ENCODE data around the gene WDR20. TPM values are rescaled to one million over a fixed set of nuclear protein-coding genes. Genes with fewer than 3 reads are reported as not detected.

WDR20 gene
- total and polyA plus RNA-seq, 2 of the 8 experiments (the other 6 are each of a cell fraction or from before 2014, with no cell fraction given) = 11.2 to 26.7 TPM

DNA sequence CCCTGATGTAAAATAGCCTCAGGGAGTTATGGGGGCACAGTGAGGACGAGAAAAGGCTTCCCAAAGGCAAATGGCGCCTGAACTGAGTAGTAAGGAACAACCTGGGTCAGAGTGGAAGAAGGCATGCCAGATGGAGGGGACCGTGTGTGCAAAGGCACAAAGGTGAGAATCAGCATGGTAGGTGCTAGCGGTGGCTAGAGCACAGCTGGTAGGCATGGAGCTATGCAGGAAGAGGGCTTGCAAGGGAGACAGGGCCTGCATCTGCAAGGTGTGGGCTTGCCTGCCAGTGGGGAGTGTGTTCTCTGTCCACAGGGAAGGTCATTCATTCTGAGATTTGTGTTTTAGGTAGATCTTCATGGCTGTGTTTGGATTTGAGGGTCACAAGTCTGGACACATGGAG, 34.3 kb upstream of the WDR20 start:
- Histone ChIP-seq H4K8ac (ENCODE audit: extremely low read depth, insufficient read depth, low read length) (no peak overlapping the region), H3K9ac (replicated peaks in 1 of 4; ENCODE audit: extremely low read depth in 1 of 4, low read depth in 3 of 4, low read length in 3 of 4) (no peak overlapping the region), H3K56ac (replicated peaks; ENCODE audit: insufficient read length, low read depth, low read length) (no peak overlapping the region), H3K23me2 (ENCODE audit: low read depth, low read length) (no peaks in the 10 kb centered on the region), H2BK15ac (ENCODE audit: low read length) (0 out of 2 replicates have a peak overlapping the region, but pooled peaks have one; percentile 8), H3K27ac (ENCODE audit: low read depth, low read length) (no peak overlapping the region), H4K20me1 (replicated peaks in 1 of 2; ENCODE audit: control insufficient read depth in 1 of 2, insufficient read depth in 2 of 2, low read length in 2 of 2) (no peaks in the 10 kb centered on the region), H2AFZ (ENCODE audit: low read length) (peak overlapping the region; percentile 13; the same call in 1 of the 2 replicates), H3K4me2 (ENCODE audit: insufficient read depth in 1 of 2, low read depth in 2 of 2, low read length in 2 of 2) (no peak overlapping the region), H3K9me3 (ENCODE audit: insufficient read depth in 2 of 2, low read depth in 1 of 2, low read length in 1 of 2) (peaks cover 0 to under 1% of the 10 kb centered on the region in 2 experiments; a peak in 1 of 4 replicates), H3K4ac (replicated peaks; ENCODE audit: insufficient read length, low read depth, low read length) (peak overlapping the region; percentile 84), H2BK20ac (ENCODE audit: low read length) (no peak overlapping the region), H3K18ac (ENCODE audit: extremely low read depth, low read length) (peak overlapping the region; percentile 24; the same call in 1 of the 2 replicates), H3K36me3 (ENCODE audit: control insufficient read depth in 2 of 4, insufficient read depth in 4 of 4, low read length in 3 of 4) (no peaks in the 10 kb centered on the region), H3K4me1 (replicated peaks in 1 of 4; ENCODE audit: control insufficient read depth in 3 of 4, insufficient read depth in 4 of 4, low read length in 3 of 4) (peaks cover 0 to 2% (median 0%) of the 10 kb centered on the region in 4 experiments; a peak in 1 of 7 replicates), H3K23ac (ENCODE audit: insufficient read length) (no peak overlapping the region), H4K5ac (ENCODE audit: insufficient read length, low read depth, low read length) (no peak overlapping the region), H2AK5ac (ENCODE audit: low read depth, low read length) (0 out of 2 replicates have a peak overlapping the region, but pooled peaks have one; percentile 60), H4K91ac (replicated peaks; ENCODE audit: insufficient read length, low read length) (peak overlapping the region; percentile 55), H3K4me3 (ENCODE audit: extremely low read depth in 1 of 4, insufficient read depth in 2 of 4, low read depth in 3 of 4, low read length in 4 of 4) (no peak overlapping the region), H3K27me3 (replicated peaks in 1 of 4; ENCODE audit: control insufficient read depth in 3 of 4, extremely low read depth in 1 of 4, insufficient read depth in 3 of 4, low read length in 3 of 4) (no peaks in the 10 kb centered on the region), H2BK5ac (ENCODE audit: low read depth, low read length) (peak overlapping the region; percentile 56; the same call in 1 of the 2 replicates), H3K79me2 (ENCODE audit: control insufficient read depth in 1 of 2, insufficient read depth in 2 of 2, low read length in 2 of 2) (no peaks in the 10 kb centered on the region), H2BK120ac (replicated peaks; ENCODE audit: low read depth, low read length) (peak overlapping the region; percentile 31), H3K14ac (ENCODE audit: insufficient read length) (no peak overlapping the region), H2BK12ac (ENCODE audit: low read depth, low read length) (peak overlapping the region; percentile 95; the same call in 1 of the 2 replicates), H3K79me1 (ENCODE audit: low read depth, low read length) (no peaks in the 10 kb centered on the region)
- DNase-seq (ENCODE audit: low read depth in 1 of 2, low spot score in 2 of 2) (no peak), FAIRE-seq (no peak)
- WGBS, 2 experiments (ENCODE audit: extremely low coverage in 1 of 2, insufficient coverage in 1 of 2, insufficient read length in 1 of 2, insufficient replicate concordance in 2 of 2, low coverage in 1 of 2, low lambda C conversion rate in 2 of 2, missing lambda C conversion rate in 1 of 2) = 89% methylated on average over 4 of the region's 4 CpGs; no CpG with 5 or more reads in 1 of the 2 experiments
- ChIA-PET CTCF (ENCODE audit: partially characterized antibody) (interaction anchor here (1.2 to 3.3 kb wide), 4 partner anchors 8 to 47 kb away, joined by 3 to 34 read pairs (median 4); no protein-coding TSS in a partner anchor), POLR2A (ENCODE audit: partially characterized antibody) (interaction anchor here (0.7 kb wide), 1 partner anchor 26 kb away, joined by 5 read pairs; no protein-coding TSS in a partner anchor)
- TF ChIP-seq TAF1 (IDR thresholded peaks at IDR 0.05; ENCODE audit: low read depth, low read length) (no peak), NANOG (IDR thresholded peaks at IDR 0.05; ENCODE audit: insufficient read depth, low read depth, low read length, poor library complexity, severe bottlenecking) (no peak)
